GM19099 (cell line): ENCODE data around the gene EMC6.

ENCODE experiments used
- POLR2A ChIP-seq: IDR thresholded peaks from 3 replicates; pipeline ENCODE4 v1.6.1; 2011; ENCODE audit warnings: low read depth; ENCODE audit not compliant: insufficient read length; ENCODE audit errors: extremely low read depth

The EMC6 gene

GRCh38 chr17:3643889-3644349, 24.7 kb upstream of the EMC6 start:
- no peak for TF ChIP-seq POLR2A

GRCh38 chr17:3645310-3645709, 23.3 kb upstream of the EMC6 start:
- no peak for TF ChIP-seq POLR2A

GRCh38 chr17:3647251-3647650, 21.4 kb upstream of the EMC6 start:
- no peak for TF ChIP-seq POLR2A

- TF ChIP-seq POLR2A = no peak
Measured at GRCh38 chr17:3647769-3648555, 20.6 kb upstream of the EMC6 start.

- no peak for TF ChIP-seq POLR2A
Measured at GRCh38 chr17:3655766-3656165, 12.8 kb upstream of the EMC6 start.

- TF ChIP-seq POLR2A = no peak
Measured at GRCh38 chr17:3656353-3656752, 12.3 kb upstream of the EMC6 start.

GRCh38 chr17:3656755-3657587, 11.6 kb upstream of the EMC6 start:
- no peak for TF ChIP-seq POLR2A

- no peak for TF ChIP-seq POLR2A
Measured at GRCh38 chr17:3657588-3657869, 11.1 kb upstream of the EMC6 start.

GRCh38 chr17:3657874-3658783, 10.5 kb upstream of the EMC6 start:
- no peak for TF ChIP-seq POLR2A

GRCh38 chr17:3658784-3659449, 9.7 kb upstream of the EMC6 start:
- TF ChIP-seq POLR2A = no peak

- no peak for TF ChIP-seq POLR2A
Measured at GRCh38 chr17:3659541-3660111, 9.0 kb upstream of the EMC6 start.

GRCh38 chr17:3660311-3660891, 8.2 kb upstream of the EMC6 start:
- no peak for TF ChIP-seq POLR2A

- TF ChIP-seq POLR2A = no peak
Measured at GRCh38 chr17:3663102-3664011, 5.3 kb upstream of the EMC6 start.
